IMR-90 (cell line): ENCODE measurements around the gene PRRC2B. TPM values are rescaled to one million over a fixed set of nuclear protein-coding genes. Genes with fewer than 3 reads are reported as not detected.

ENCODE experiments used
- ATAC-seq: fragments of 200-7000 bp; cut with Tn5 transposase; 2 replicates; pipeline ENCODE4 v1.9.1; 2020; ENCODE audit warnings: low read depth, mild to moderate bottlenecking, moderate library complexity
- BruUV-seq: library from RNA; stranded (reverse); fragments of 400-500 nt; replicated peaks from 2 replicates; lab custom pipeline; 2021; lab: Mats Ljungman, UMichigan
- CTCF ChIA-PET: fragments of 300-600 bp; formaldehyde crosslinking; extraction: SDS; loops from one replicate; lab custom pipeline; 2021; ENCODE audit warnings: antibody characterized with exemption; lab: Yijun Ruan, JAX
- POLR2A ChIA-PET: fragments of 300-600 bp; sonication (Branson Sonifier 250); formaldehyde crosslinking; loops from one replicate; lab custom pipeline; 2022; ENCODE audit warnings: antibody characterized with exemption; ENCODE audit not compliant: unreplicated experiment; lab: Charles Lee
- DNase-seq: peaks from one replicate; pipeline ENCODE4 v3.0.0; 2013
- H2AFZ ChIP-seq: replicated peaks from 2 replicates; pipeline ENCODE3; 2013; ENCODE audit warnings: low read length, mild to moderate bottlenecking; ENCODE audit not compliant: poor library complexity
- H2AK5ac ChIP-seq: 2 replicates; pipeline ENCODE4 v1.6.1; 2013; ENCODE audit warnings: low read depth, low read length, inconsistent platforms
- H2AK9ac ChIP-seq: replicated peaks from 2 replicates; pipeline ENCODE3; 2013; ENCODE audit warnings: mild to moderate bottlenecking, low read depth, low read length, moderate library complexity; ENCODE audit not compliant: poor library complexity
- H2BK120ac ChIP-seq: 2 replicates; pipeline ENCODE4 v1.6.1; 2013; ENCODE audit warnings: low read depth, low read length, inconsistent platforms
- H2BK15ac ChIP-seq: 3 replicates; pipeline ENCODE4 v1.6.1; 2013; ENCODE audit warnings: low read depth, low read length, inconsistent platforms
- H2BK20ac ChIP-seq: 2 replicates; pipeline ENCODE4 v1.6.1; 2013; ENCODE audit warnings: low read depth, mild to moderate bottlenecking, inconsistent platforms, low read length, moderate library complexity
- H2BK5ac ChIP-seq: 2 replicates; pipeline ENCODE4 v1.6.1; 2013; ENCODE audit warnings: mild to moderate bottlenecking, low read depth, low read length, inconsistent platforms; ENCODE audit not compliant: poor library complexity, severe bottlenecking
- H3K14ac ChIP-seq: replicated peaks from 2 replicates; pipeline ENCODE4 v1.6.1; 2013; ENCODE audit warnings: low read depth, low read length, inconsistent platforms
- H3K18ac ChIP-seq: 2 replicates; pipeline ENCODE4 v1.6.1; 2013; ENCODE audit warnings: low read depth, low read length, control low read depth
- H3K23ac ChIP-seq: 2 replicates; pipeline ENCODE4 v1.6.1; 2013; ENCODE audit warnings: low read depth, low read length, inconsistent platforms
- H3K27ac ChIP-seq: 2 replicates; pipeline ENCODE4 v1.5.1; 2013; ENCODE audit warnings: mild to moderate bottlenecking, control low read depth, low read length; ENCODE audit not compliant: insufficient read depth
- H3K27me3 ChIP-seq: 2 replicates; pipeline ENCODE4 v1.6.1; 2013; ENCODE audit warnings: low read length; ENCODE audit not compliant: control insufficient read depth, insufficient read depth
- H3K36me3 ChIP-seq: 2 replicates; pipeline ENCODE4 v1.6.1; 2013; ENCODE audit warnings: low read length, mixed read lengths; ENCODE audit not compliant: control insufficient read depth, insufficient read depth
- H3K4ac ChIP-seq: 2 replicates; pipeline ENCODE4 v1.6.1; 2013; ENCODE audit warnings: low read depth, low read length, inconsistent platforms
- H3K4me1 ChIP-seq: 2 replicates; pipeline ENCODE4 v1.6.1; 2013; ENCODE audit warnings: low read length, mixed read lengths; ENCODE audit not compliant: control insufficient read depth, insufficient read depth
- H3K4me2 ChIP-seq: 2 replicates; pipeline ENCODE4 v1.6.1; 2013; ENCODE audit warnings: low read depth, mild to moderate bottlenecking, control low read depth, low read length, moderate library complexity
- H3K4me3 ChIP-seq: 2 replicates; pipeline ENCODE4 v1.5.1; 2013; ENCODE audit warnings: low read depth, mild to moderate bottlenecking, control low read depth, low read length, moderate library complexity; ENCODE audit not compliant: insufficient read depth
- H3K56ac ChIP-seq: 2 replicates; pipeline ENCODE4 v1.6.1; 2013; ENCODE audit warnings: low read length, inconsistent platforms; ENCODE audit not compliant: insufficient read depth; ENCODE audit errors: extremely low read depth
- H3K79me1 ChIP-seq, 2 experiments: 2 replicates each; pipeline ENCODE4 v1.6.1; 2013; ENCODE audit warnings: low read length in 2 of 2, inconsistent platforms in 1 of 2, low read depth in 1 of 2
- H3K9ac ChIP-seq: 2 replicates; pipeline ENCODE4 v1.6.1; 2013; ENCODE audit warnings: low read depth, low read length, control low read depth
- H3K9me1 ChIP-seq: 2 replicates; pipeline ENCODE4 v1.6.1; 2013; ENCODE audit warnings: low read length, inconsistent platforms; ENCODE audit not compliant: insufficient read depth
- H3K9me3 ChIP-seq: 2 replicates; pipeline ENCODE4 v1.6.1; 2013; ENCODE audit warnings: low read length; ENCODE audit not compliant: control insufficient read depth, insufficient read depth
- H4K20me1 ChIP-seq: 2 replicates; pipeline ENCODE4 v1.6.1; 2013; ENCODE audit warnings: low read length, inconsistent platforms; ENCODE audit not compliant: insufficient read depth
- H4K5ac ChIP-seq: 2 replicates; pipeline ENCODE4 v1.6.1; 2013; ENCODE audit warnings: mild to moderate bottlenecking, low read depth, low read length, control low read depth
- H4K8ac ChIP-seq, 2 experiments: 2 replicates each; pipeline ENCODE4 v1.6.1; 2013; ENCODE audit warnings: low read depth in 2 of 2, low read length in 2 of 2, control low read depth in 1 of 2, inconsistent platforms in 1 of 2
- H4K91ac ChIP-seq: 2 replicates; pipeline ENCODE4 v1.6.1; 2013; ENCODE audit warnings: low read depth, low read length, inconsistent platforms; ENCODE audit not compliant: insufficient read depth
- CEBPB ChIP-seq: IDR thresholded peaks from 2 replicates; pipeline ENCODE4 v1.6.1; 2012; ENCODE audit warnings: low read depth, low read length, improper control_type of control experiment
- CHD1 ChIP-seq: IDR thresholded peaks from 2 replicates; pipeline ENCODE4 v1.6.1; 2012; ENCODE audit warnings: low read depth, low read length, improper control_type of control experiment
- MAFK ChIP-seq: IDR thresholded peaks from 2 replicates; pipeline ENCODE4 v1.6.1; 2012; ENCODE audit warnings: low read depth, low read length, improper control_type of control experiment
- RCOR1 ChIP-seq: IDR thresholded peaks from 2 replicates; pipeline ENCODE4 v1.6.1; 2012; ENCODE audit warnings: mild to moderate bottlenecking, low read length, improper control_type of control experiment; ENCODE audit not compliant: insufficient replicate concordance
- RFX5 ChIP-seq: IDR thresholded peaks from 2 replicates; pipeline ENCODE4 v1.8.0; 2012; ENCODE audit warnings: low read depth, mild to moderate bottlenecking, low read length, moderate library complexity
- WGBS, 2 experiments: methylation state at CpG; one replicate each; pipeline versions ENCODE4 v1.1.5 to v1.1.7; 2013; ENCODE audit warnings: missing lambda C conversion rate in 2 of 2; ENCODE audit not compliant: insufficient read length in 1 of 2; ENCODE audit errors: extremely low coverage in 2 of 2; 5-methylcytosine and 5-hydroxymethylcytosine counted together
- dilution Hi-C: fragments of 300-500 bp; cut with HindIII; formaldehyde crosslinking; loops from one replicate; pipeline ENCODE4 v1.14.3; 2018; ENCODE audit warnings: low sequenced_read_pairs; ENCODE audit not compliant: unreplicated experiment
- in situ Hi-C: fragments of 300-500 bp; cut with MboI; formaldehyde crosslinking; loops from 3 replicates; pipeline ENCODE4 v1.14.3; 2019; ENCODE audit warnings: low sequenced_read_pairs, inconsistent platforms, mixed read lengths
- intact Hi-C: fragments of 100-400 bp; cut with micrococcal nuclease; formaldehyde crosslinking; loops from 2 replicates; pipeline ENCODE4 v1.10.0; 2022
- polyA plus RNA-seq, 3 experiments: library from polyadenylated mRNA; depleted of rRNA; stranded (reverse); fragments of >200 nt; gene quantifications; 2 replicates each; pipeline ENCODE4 v1.2.3, GENCODE V29; 2012; ENCODE audit warnings: low replicate concordance in 1 of 3
- total RNA-seq: library from RNA; depleted of rRNA; stranded (reverse); fragments of >200 nt; gene quantifications from 2 replicates; pipeline ENCODE4 v1.2.3, GENCODE V29; 2012

The PRRC2B gene
- total and polyA plus RNA-seq, 2 of the 4 experiments (the other 2 are of a cell fraction) = 19.4 to 39.1 TPM

DNA sequence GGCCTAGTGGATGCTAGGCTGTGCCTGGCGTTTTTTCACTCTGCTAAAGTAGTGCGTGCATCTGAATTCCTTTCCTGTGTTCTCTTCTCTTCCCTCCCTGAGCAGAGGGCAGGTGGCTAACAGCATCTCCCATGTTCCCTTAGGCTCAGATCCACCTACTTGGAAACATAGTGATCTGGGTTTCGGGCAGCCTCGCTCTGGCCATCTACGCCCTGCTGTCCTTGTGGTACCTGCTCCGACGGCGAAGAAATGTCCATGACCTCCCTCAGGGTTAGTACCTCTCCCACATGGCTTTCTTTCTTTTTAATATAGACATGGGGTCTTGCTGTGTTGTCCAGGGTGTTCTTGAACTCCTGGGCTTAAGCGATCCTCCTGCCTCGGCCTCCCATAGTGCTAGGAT lies 127.3 kb downstream of the PRRC2B start:
- no peak for ATAC-seq

More for the DNA sequence above, 127.3 kb downstream of the PRRC2B start:
- no peak overlapping the region for H2AK9ac ChIP-seq
- ChIA-PET CTCF (no interaction called here), POLR2A (no interaction called here)
- dilution Hi-C loops (no loop called here), intact Hi-C loops (no loop called here), in situ Hi-C loops (no loop called here)
- H3K36me3 ChIP-seq = peaks cover 79% of the 10 kb centered on the region
- H3K4ac ChIP-seq = no peak overlapping the region
- H2AK5ac ChIP-seq = no peak overlapping the region
- H3K79me1 ChIP-seq = no peaks in the 10 kb centered on the region
- TF ChIP-seq CEBPB (no peak), RCOR1 (no peak), CHD1 (no peak), RFX5 (no peak), MAFK (no peak)
- no peak overlapping the region for H4K5ac ChIP-seq
- no peak overlapping the region for H4K8ac ChIP-seq
- H3K23ac ChIP-seq = no peak overlapping the region
- no peak overlapping the region for H2BK120ac ChIP-seq
- no peaks in the 10 kb centered on the region for H3K27me3 ChIP-seq
- no peak overlapping the region for H3K56ac ChIP-seq
- H2AFZ ChIP-seq = no peak overlapping the region
- H2BK20ac ChIP-seq = no peak overlapping the region
- no peak overlapping the region for H3K27ac ChIP-seq
- BruUV-seq = no TSS peak
- no peaks in the 10 kb centered on the region for H3K9me3 ChIP-seq
- no peak overlapping the region for H3K14ac ChIP-seq
- H3K4me3 ChIP-seq = no peak overlapping the region
- no CpG with 5 or more reads among the region's 10 CpGs for WGBS, 2 experiments
- H2BK15ac ChIP-seq = no peak overlapping the region
- no peak overlapping the region for H3K18ac ChIP-seq
- H3K4me2 ChIP-seq = no peak overlapping the region
- H3K4me1 ChIP-seq = no peaks in the 10 kb centered on the region
- no peak overlapping the region for H2BK5ac ChIP-seq
- H3K9ac ChIP-seq = no peak overlapping the region
- no peak overlapping the region for H4K91ac ChIP-seq
- H3K9me1 ChIP-seq = no peaks in the 10 kb centered on the region
- peaks cover 9% of the 10 kb centered on the region; the same call in 1 of the 2 replicates for H4K20me1 ChIP-seq
- DNase-seq = no peak
